Cardiac muscle cell (in vitro differentiated cells and primary cell): ENCODE results near the gene RTN1. TPM values are rescaled to one million over a fixed set of nuclear protein-coding genes. Genes with fewer than 3 reads are reported as not detected.

Source experiments
- DNase-seq, 2 donors: peaks; one replicate each; pipeline versions ENCODE4 v3.0.0 to v3.0.0-alpha.2; 2010 to 2017; ENCODE audit warnings: low read depth in 1 of 2, low spot score in 1 of 2
- H3K27ac ChIP-seq: fragments of 200-600 bp; sonication (generic); 2 replicates; pipeline ENCODE4 v1.5.1; 2016
- H3K27me3 ChIP-seq: fragments of 200-600 bp; sonication (generic); 2 replicates; pipeline ENCODE4 v1.6.0; 2016; ENCODE audit warnings: control low read depth
- H3K36me3 ChIP-seq: fragments of 200-600 bp; sonication (generic); 2 replicates; pipeline ENCODE4 v1.5.1; 2016; ENCODE audit warnings: control low read depth
- H3K4me1 ChIP-seq: fragments of 200-600 bp; sonication (generic); 2 replicates; pipeline ENCODE4 v1.8.1; 2017; ENCODE audit warnings: low read depth, mild to moderate bottlenecking, mixed run types
- H3K4me3 ChIP-seq: fragments of 200-600 bp; sonication (generic); 2 replicates; pipeline ENCODE4 v1.5.1; 2016; ENCODE audit warnings: mild to moderate bottlenecking
- H3K9me3 ChIP-seq: fragments of 200-600 bp; sonication (generic); 2 replicates; pipeline ENCODE4 v1.5.1; 2017; ENCODE audit warnings: low read depth, mild to moderate bottlenecking, control low read depth
- polyA plus RNA-seq: library from polyadenylated mRNA; unstranded; fragments of >200 nt; fragmentation: Nextera tagmentation; extraction: Ambion mirVana; gene quantifications from 2 replicates; pipeline ENCODE4 v1.2.1, GENCODE V29; 2016
- total RNA-seq: library from RNA; depleted of rRNA; stranded (reverse); fragments of >200 nt; gene quantifications from 2 replicates; pipeline ENCODE4 v1.2.3, GENCODE V29; 2016
- TF ChIP-seq, protein P1 (sequence below): IDR thresholded peaks from 2 replicates; pipeline ENCODE4 v1.5.1; 2012; ENCODE audit warnings: low read depth, mild to moderate bottlenecking, low read length

RTN1 gene
- total and polyA plus RNA-seq, 2 experiments from 2014 or later = 1.5 to 3.4 TPM

DNA sequence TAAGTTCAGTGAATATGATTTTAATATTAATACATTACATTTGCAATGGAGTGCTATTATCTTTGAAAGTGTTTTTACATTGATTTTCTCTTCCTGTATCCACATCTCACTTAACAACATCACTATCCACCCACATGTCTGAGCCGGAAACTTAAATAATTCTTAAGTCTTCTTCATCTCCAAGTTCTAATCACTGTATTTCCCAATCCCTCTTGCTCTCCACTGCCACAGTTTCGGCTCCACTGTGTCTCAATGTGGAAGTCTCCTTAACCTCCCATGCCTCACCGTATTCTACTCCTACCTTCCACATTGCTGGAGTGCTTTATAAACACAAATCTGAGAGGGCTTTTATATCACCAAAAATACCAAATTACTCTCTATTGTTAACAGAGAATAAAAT is 25.3 kb downstream of the RTN1 start:
- Histone ChIP-seq H3K4me3 (no peak overlapping the region), H3K9me3 (no peaks in the 10 kb centered on the region), H3K27ac (no peak overlapping the region), H3K27me3 (no peaks in the 10 kb centered on the region), H3K36me3 (no peaks in the 10 kb centered on the region), H3K4me1 (no peaks in the 10 kb centered on the region)
- no peak for DNase-seq
- TF ChIP-seq, protein P1, sequence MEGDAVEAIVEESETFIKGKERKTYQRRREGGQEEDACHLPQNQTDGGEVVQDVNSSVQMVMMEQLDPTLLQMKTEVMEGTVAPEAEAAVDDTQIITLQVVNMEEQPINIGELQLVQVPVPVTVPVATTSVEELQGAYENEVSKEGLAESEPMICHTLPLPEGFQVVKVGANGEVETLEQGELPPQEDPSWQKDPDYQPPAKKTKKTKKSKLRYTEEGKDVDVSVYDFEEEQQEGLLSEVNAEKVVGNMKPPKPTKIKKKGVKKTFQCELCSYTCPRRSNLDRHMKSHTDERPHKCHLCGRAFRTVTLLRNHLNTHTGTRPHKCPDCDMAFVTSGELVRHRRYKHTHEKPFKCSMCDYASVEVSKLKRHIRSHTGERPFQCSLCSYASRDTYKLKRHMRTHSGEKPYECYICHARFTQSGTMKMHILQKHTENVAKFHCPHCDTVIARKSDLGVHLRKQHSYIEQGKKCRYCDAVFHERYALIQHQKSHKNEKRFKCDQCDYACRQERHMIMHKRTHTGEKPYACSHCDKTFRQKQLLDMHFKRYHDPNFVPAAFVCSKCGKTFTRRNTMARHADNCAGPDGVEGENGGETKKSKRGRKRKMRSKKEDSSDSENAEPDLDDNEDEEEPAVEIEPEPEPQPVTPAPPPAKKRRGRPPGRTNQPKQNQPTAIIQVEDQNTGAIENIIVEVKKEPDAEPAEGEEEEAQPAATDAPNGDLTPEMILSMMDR = no peak

DNA sequence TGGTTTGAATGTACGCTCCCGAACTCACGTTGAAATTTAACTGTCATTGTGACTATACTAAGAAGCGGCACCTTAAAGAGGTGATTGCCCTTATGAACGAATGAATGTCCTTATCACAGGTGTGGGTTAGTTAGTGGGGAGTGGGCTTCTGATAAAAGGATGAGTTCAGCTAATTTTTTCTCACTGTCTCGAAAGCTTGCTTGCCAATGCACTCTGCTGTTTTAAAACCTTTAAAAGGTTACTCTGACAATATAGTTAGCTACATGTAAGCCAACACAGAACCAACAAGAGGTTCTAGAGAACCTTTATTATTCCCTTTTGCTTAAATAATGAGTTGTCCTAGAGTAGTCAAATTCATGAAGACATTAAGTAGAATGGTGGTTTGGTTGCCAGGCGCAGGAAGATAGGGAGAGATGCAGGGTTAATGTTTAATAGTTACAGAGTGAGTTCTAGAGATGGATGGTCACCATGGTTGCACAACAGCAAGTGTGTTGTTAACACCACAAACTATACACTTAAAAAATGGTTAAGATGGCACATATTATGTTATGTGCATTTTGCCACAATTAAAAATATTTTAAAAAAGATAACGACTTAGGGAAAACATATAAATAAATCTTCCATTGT is 26.3 kb downstream of the RTN1 start:
- Histone ChIP-seq H3K36me3 (no peaks in the 10 kb centered on the region), H3K27ac (no peak overlapping the region), H3K27me3 (peaks cover 3% of the 10 kb centered on the region), H3K9me3 (no peaks in the 10 kb centered on the region), H3K4me1 (no peaks in the 10 kb centered on the region), H3K4me3 (no peak overlapping the region)
- no peak for DNase-seq
- TF ChIP-seq, protein P1 = no peak

DNA sequence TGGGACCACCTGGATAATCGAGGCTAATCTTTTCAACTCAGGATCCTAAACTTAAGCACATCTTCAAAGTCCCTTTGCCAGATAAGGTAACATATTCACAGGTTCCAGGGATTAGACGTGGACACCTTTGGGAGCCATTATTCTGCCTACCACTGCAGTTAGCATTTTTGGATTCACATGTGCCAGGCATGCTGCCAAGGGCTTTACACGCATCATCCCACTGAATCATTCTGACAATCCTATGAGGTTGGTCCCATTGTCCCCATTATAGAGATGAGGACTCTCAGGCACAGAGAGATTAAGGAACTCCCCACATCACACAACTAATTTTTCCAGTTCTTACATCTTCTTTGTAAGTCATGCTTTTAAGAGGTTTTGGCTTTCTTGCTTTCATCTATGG is 34.5 kb downstream of the RTN1 start:
- no peaks in the 10 kb centered on the region for H3K9me3 ChIP-seq
- TF ChIP-seq, protein P1 = no peak
- no peak overlapping the region for H3K4me3 ChIP-seq
- peaks cover 3% of the 10 kb centered on the region for H3K27me3 ChIP-seq
- no peaks in the 10 kb centered on the region for H3K36me3 ChIP-seq
- DNase-seq = no peak
- no peak overlapping the region for H3K27ac ChIP-seq
- H3K4me1 ChIP-seq = no peaks in the 10 kb centered on the region

DNA sequence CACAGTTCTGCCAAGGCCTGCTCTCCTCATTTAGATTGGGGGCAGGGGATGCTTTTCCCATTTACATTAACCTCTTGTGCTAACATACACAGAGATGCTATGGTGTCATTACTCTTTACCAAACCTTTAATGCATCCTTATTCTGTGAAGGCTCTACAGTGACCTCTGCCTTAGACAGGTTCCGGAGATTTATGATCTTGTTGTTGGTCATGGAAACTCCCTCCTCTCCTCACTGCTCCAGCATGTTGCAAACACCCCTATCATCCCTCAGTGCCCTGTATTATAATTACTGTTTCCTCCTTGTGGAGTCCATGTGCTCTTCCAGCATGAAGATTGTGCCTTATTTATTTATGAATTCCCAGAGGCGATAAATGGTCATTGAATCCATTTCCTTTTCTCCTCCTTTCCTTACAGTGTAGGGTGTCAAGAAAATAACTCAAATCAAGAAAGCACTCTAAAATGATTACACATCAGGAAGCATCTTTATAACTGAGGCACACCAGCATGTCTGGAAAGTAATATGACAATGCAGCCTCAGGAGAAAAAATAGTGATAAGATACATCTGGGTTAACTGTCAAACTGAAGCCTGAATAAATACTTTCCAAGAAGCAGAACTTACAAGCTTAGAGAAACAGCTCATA is 37.8 kb downstream of the RTN1 start:
- Histone ChIP-seq H3K27ac (no peak overlapping the region), H3K4me1 (no peaks in the 10 kb centered on the region), H3K27me3 (no peaks in the 10 kb centered on the region), H3K4me3 (no peak overlapping the region), H3K9me3 (no peaks in the 10 kb centered on the region), H3K36me3 (no peaks in the 10 kb centered on the region)
- TF ChIP-seq, protein P1 = no peak
- no peak for DNase-seq

DNA sequence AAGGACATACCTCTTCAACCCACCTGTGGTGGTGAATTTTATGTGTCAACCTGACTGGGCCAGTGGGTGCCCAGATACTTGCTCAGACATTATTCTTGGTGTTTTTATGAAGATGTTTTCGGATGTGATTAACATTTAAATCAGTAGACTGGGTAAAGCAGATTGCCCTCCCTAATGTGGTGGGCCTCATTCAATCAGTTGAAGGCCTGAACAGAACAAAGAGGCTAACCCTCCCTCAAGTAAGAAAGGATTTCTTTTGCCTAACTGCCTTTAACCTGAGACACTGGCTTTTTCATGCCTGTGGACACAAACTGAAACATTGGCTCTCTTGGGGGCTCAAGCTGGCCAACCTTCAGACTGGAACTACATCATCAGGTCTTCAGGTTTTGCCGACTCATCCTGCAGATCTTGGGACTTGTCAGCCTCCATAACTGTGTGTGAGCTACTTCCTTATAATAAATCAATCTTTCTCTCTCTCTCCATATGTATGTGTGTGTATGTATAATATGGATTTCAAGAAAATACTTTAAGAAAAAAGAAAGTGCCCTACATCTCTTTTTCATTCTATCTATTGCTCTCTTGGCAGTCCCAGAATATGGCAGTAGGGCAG is 39.4 kb downstream of the RTN1 start:
- H3K4me3 ChIP-seq = no peak overlapping the region
- no peak for DNase-seq
- no peaks in the 10 kb centered on the region for H3K36me3 ChIP-seq
- no peaks in the 10 kb centered on the region for H3K4me1 ChIP-seq
- H3K27ac ChIP-seq = no peak overlapping the region
- no peaks in the 10 kb centered on the region for H3K27me3 ChIP-seq
- H3K9me3 ChIP-seq = no peaks in the 10 kb centered on the region
- TF ChIP-seq, protein P1 = no peak
